Erythroblast (primary cell): ENCODE measurements around the gene GRM7.

Experiments
- DNase-seq, 2 experiments: peaks; one replicate each; lab custom pipeline; 2025; lab: John Stamatoyannopoulos, UW
- GATA1 ChIP-seq: IDR thresholded peaks from 2 replicates; pipeline ENCODE4 v1.6.1; 2011; ENCODE audit warnings: low read depth, mild to moderate bottlenecking, control low read depth, low read length, moderate library complexity
- POLR2A ChIP-seq: IDR thresholded peaks from 2 replicates; pipeline ENCODE4 v1.6.1; 2011; ENCODE audit warnings: mild to moderate bottlenecking, low read length

The GRM7 gene

GRCh38 chr3:7146529-7146928 is 285.6 kb downstream of the GRM7 start:
- no peak for TF ChIP-seq GATA1
- no peak for TF ChIP-seq POLR2A
- no peak for DNase-seq

GRCh38 chr3:7158516-7158915 is 297.6 kb downstream of the GRM7 start:
- TF ChIP-seq POLR2A (no peak), GATA1 (no peak)
- DNase-seq, result no peak

GRCh38 chr3:7160689-7161088 is 299.8 kb downstream of the GRM7 start:
- DNase-seq, result no peak
- TF ChIP-seq GATA1, result no peak
- no peak for TF ChIP-seq POLR2A

GRCh38 chr3:7166460-7166859 is 305.5 kb downstream of the GRM7 start:
- no peak for DNase-seq
- no peak for TF ChIP-seq POLR2A
- no peak for TF ChIP-seq GATA1

GRCh38 chr3:7171493-7171892 is 310.6 kb downstream of the GRM7 start:
- TF ChIP-seq POLR2A, result no peak
- TF ChIP-seq GATA1, result no peak
- DNase-seq, result no peak

GRCh38 chr3:7172996-7173395 is 312.1 kb downstream of the GRM7 start:
- no peak for TF ChIP-seq POLR2A
- no peak for TF ChIP-seq GATA1
- DNase-seq, result no peak

- TF ChIP-seq POLR2A, result no peak
- TF ChIP-seq GATA1, result no peak
- DNase-seq, result no peak
These were observed 327.6 kb downstream of the GRM7 start for GRCh38 chr3:7188551-7188950.

- no peak for TF ChIP-seq POLR2A
- no peak for TF ChIP-seq GATA1
- DNase-seq, result no peak
These were observed 329.2 kb downstream of the GRM7 start for GRCh38 chr3:7190095-7190494.

GRCh38 chr3:7193269-7193668 is 332.4 kb downstream of the GRM7 start:
- TF ChIP-seq GATA1 (no peak), POLR2A (no peak)
- DNase-seq, result no peak

GRCh38 chr3:7194071-7194835 is 333.3 kb downstream of the GRM7 start:
- TF ChIP-seq GATA1 (no peak), POLR2A (no peak)
- no peak for DNase-seq

GRCh38 chr3:7195934-7196333 is 335.0 kb downstream of the GRM7 start:
- DNase-seq, result no peak
- no peak for TF ChIP-seq POLR2A
- TF ChIP-seq GATA1, result no peak

- no peak for TF ChIP-seq GATA1
- no peak for TF ChIP-seq POLR2A
- no peak for DNase-seq
These were observed 340.9 kb downstream of the GRM7 start for GRCh38 chr3:7201784-7202183.

- TF ChIP-seq GATA1, result no peak
- no peak for TF ChIP-seq POLR2A
- no peak for DNase-seq
These were observed 343.3 kb downstream of the GRM7 start for GRCh38 chr3:7203969-7204847.

- TF ChIP-seq POLR2A (no peak), GATA1 (no peak)
- DNase-seq, result no peak
These were observed 343.9 kb downstream of the GRM7 start for GRCh38 chr3:7204848-7205156.

GRCh38 chr3:7205535-7205934 is 344.6 kb downstream of the GRM7 start:
- no peak for DNase-seq
- TF ChIP-seq GATA1, result no peak
- no peak for TF ChIP-seq POLR2A
